Activated CD4-positive, alpha-beta T cell treated with anti-CD3 and anti-CD28 coated beads, Interleukin-2, amount 10 ng/mL, durations not matched to agents 24 days and 14 days (primary cell): ENCODE measurements around the gene KCNE1. TPM values are rescaled to one million over a fixed set of nuclear protein-coding genes. Genes with fewer than 3 reads are reported as not detected.
"Not testable (repeated sequence)": the region's sequence is repeated elsewhere in the genome, so short reads cannot be mapped to it uniquely, and the experiment has no call there.

Experiments used
- DNase-seq: peaks from one replicate; pipeline ENCODE4 v3.0.0; 2022
- H3K27ac Mint-ChIP-seq: one replicate; pipeline ENCODE4 v1.8.0; 2022; ENCODE audit warnings: mild to moderate bottlenecking, mixed read lengths
- H3K27me3 Mint-ChIP-seq: one replicate; pipeline ENCODE4 v1.8.0; 2022; ENCODE audit warnings: mixed read lengths
- H3K36me3 Mint-ChIP-seq: one replicate; pipeline ENCODE4 v1.8.0; 2022; ENCODE audit warnings: low read depth, mild to moderate bottlenecking, mixed read lengths
- H3K4me1 Mint-ChIP-seq: one replicate; pipeline ENCODE4 v1.8.0; 2021; ENCODE audit warnings: mixed read lengths
- H3K4me3 Mint-ChIP-seq: one replicate; pipeline ENCODE4 v1.8.0; 2022; ENCODE audit warnings: mild to moderate bottlenecking, moderate library complexity, mixed read lengths
- H3K9me3 Mint-ChIP-seq: one replicate; pipeline ENCODE4 v1.8.0; 2021; ENCODE audit warnings: mixed read lengths
- intact Hi-C: fragments of 100-400 bp; cut with micrococcal nuclease; formaldehyde crosslinking; loops from one replicate; pipeline ENCODE4 v1.15.1; 2023
- total RNA-seq: library from RNA; stranded (reverse); gene quantifications from 2 replicates; pipeline ENCODE4 v1.2.3, GENCODE V29; 2022

Gene KCNE1
- total RNA-seq, 1 donor from 2014 or later, result not detected

GRCh38 chr21:34514576-34515115, 2.6 kb upstream of the KCNE1 start:
- Mint-ChIP-seq H3K27ac (no peak overlapping the region), H3K36me3 (peaks cover 4% of the 10 kb centered on the region), H3K4me3 (no peak overlapping the region), H3K9me3 (no peaks in the 10 kb centered on the region), H3K27me3 (no peaks in the 10 kb centered on the region), H3K4me1 (peaks cover 17% of the 10 kb centered on the region)
- DNase-seq, result no peak
- intact Hi-C loops, result no loop called here

GRCh38 chr21:34513129-34513675, 1.2 kb upstream of the KCNE1 start:
- Mint-ChIP-seq H3K27ac (no peak overlapping the region), H3K36me3 (peaks cover 4% of the 10 kb centered on the region), H3K4me3 (no peak overlapping the region), H3K27me3 (no peaks in the 10 kb centered on the region), H3K4me1 (peaks cover 17% of the 10 kb centered on the region), H3K9me3 (no peaks in the 10 kb centered on the region)
- no peak for DNase-seq
- intact Hi-C loops, result no loop called here

- no peak for DNase-seq
- no peaks in the 10 kb centered on the region for H3K9me3 Mint-ChIP-seq
- no peaks in the 10 kb centered on the region for H3K27me3 Mint-ChIP-seq
- H3K4me3 Mint-ChIP-seq, result no peak overlapping the region
- intact Hi-C loops, result no loop called here
- H3K36me3 Mint-ChIP-seq, result no peaks in the 10 kb centered on the region
- no peak overlapping the region for H3K27ac Mint-ChIP-seq
- no peaks in the 10 kb centered on the region for H3K4me1 Mint-ChIP-seq
Observed at GRCh38 chr21:34511181-34511580, 829 bp downstream of the KCNE1 start.

GRCh38 chr21:34510148-34511142, 1.6 kb downstream of the KCNE1 start:
- Mint-ChIP-seq H3K9me3 (no peaks in the 10 kb centered on the region), H3K4me3 (no peak overlapping the region), H3K36me3 (no peaks in the 10 kb centered on the region), H3K27ac (no peak overlapping the region), H3K4me1 (no peaks in the 10 kb centered on the region), H3K27me3 (no peaks in the 10 kb centered on the region)
- peak; percentile 72 for DNase-seq
- intact Hi-C loops, result loop anchor here (1.0 kb wide), 1 partner anchor 120 kb away; no protein-coding TSS in a partner anchor

- no peak overlapping the region for H3K4me3 Mint-ChIP-seq
- DNase-seq, result no peak
Observed at GRCh38 chr21:34509151-34509550, 2.9 kb downstream of the KCNE1 start.

GRCh38 chr21:34504595-34504994, 7.4 kb downstream of the KCNE1 start:
- no peak for DNase-seq
- no peaks in the 10 kb centered on the region for H3K9me3 Mint-ChIP-seq
- H3K4me3 Mint-ChIP-seq, result no peak overlapping the region
- H3K27me3 Mint-ChIP-seq, result peaks cover 6% of the 10 kb centered on the region
- peaks cover 2% of the 10 kb centered on the region for H3K4me1 Mint-ChIP-seq
- H3K36me3 Mint-ChIP-seq, result no peaks in the 10 kb centered on the region
- intact Hi-C loops, result no loop called here
- H3K27ac Mint-ChIP-seq, result no peak overlapping the region

More at GRCh38 chr21:34509151-34509550, 2.9 kb downstream of the KCNE1 start:
- Mint-ChIP-seq H3K27ac (no peak overlapping the region), H3K4me1 (peaks cover 2% of the 10 kb centered on the region), H3K27me3 (no peaks in the 10 kb centered on the region), H3K36me3 (no peaks in the 10 kb centered on the region), H3K9me3 (no peaks in the 10 kb centered on the region)
- intact Hi-C loops, result no loop called here

GRCh38 chr21:34502480-34503106, 9.4 kb downstream of the KCNE1 start:
- H3K9me3 Mint-ChIP-seq, result peaks cover 7% of the 10 kb centered on the region
- no peaks in the 10 kb centered on the region for H3K36me3 Mint-ChIP-seq
- no peak overlapping the region for H3K4me3 Mint-ChIP-seq
- H3K27ac Mint-ChIP-seq, result no peak overlapping the region
- peaks cover 2% of the 10 kb centered on the region for H3K4me1 Mint-ChIP-seq
- intact Hi-C loops, result no loop called here
- no peak for DNase-seq
- peaks cover 8% of the 10 kb centered on the region for H3K27me3 Mint-ChIP-seq

GRCh38 chr21:34501716-34502115, 10.3 kb downstream of the KCNE1 start:
- Mint-ChIP-seq H3K27ac (no peak overlapping the region), H3K4me1 (peaks cover 2% of the 10 kb centered on the region), H3K9me3 (peaks cover 7% of the 10 kb centered on the region)

GRCh38 chr21:34500191-34500590, 11.8 kb downstream of the KCNE1 start:
- DNase-seq, result no peak
- intact Hi-C loops, result no loop called here

More at GRCh38 chr21:34501716-34502115, 10.3 kb downstream of the KCNE1 start:
- Mint-ChIP-seq H3K36me3 (no peaks in the 10 kb centered on the region), H3K4me3 (no peak overlapping the region), H3K27me3 (peaks cover 8% of the 10 kb centered on the region)
- intact Hi-C loops, result no loop called here
- DNase-seq, result no peak

GRCh38 chr21:34499116-34499515, 12.9 kb downstream of the KCNE1 start:
- no peak overlapping the region for H3K4me3 Mint-ChIP-seq
- no peak overlapping the region for H3K27ac Mint-ChIP-seq
- DNase-seq, result no peak
- H3K9me3 Mint-ChIP-seq, result peaks cover 11% of the 10 kb centered on the region
- no peaks in the 10 kb centered on the region for H3K36me3 Mint-ChIP-seq
- intact Hi-C loops, result no loop called here
- H3K27me3 Mint-ChIP-seq, result peaks cover 8% of the 10 kb centered on the region
- H3K4me1 Mint-ChIP-seq, result no peaks in the 10 kb centered on the region

More at GRCh38 chr21:34500191-34500590, 11.8 kb downstream of the KCNE1 start:
- Mint-ChIP-seq H3K4me3 (no peak overlapping the region), H3K4me1 (peaks cover 2% of the 10 kb centered on the region), H3K27me3 (peaks cover 8% of the 10 kb centered on the region), H3K36me3 (no peaks in the 10 kb centered on the region), H3K27ac (no peak overlapping the region), H3K9me3 (peaks cover 11% of the 10 kb centered on the region)

- Mint-ChIP-seq H3K9me3 (peaks cover 11% of the 10 kb centered on the region), H3K4me3 (no peak overlapping the region), H3K36me3 (no peaks in the 10 kb centered on the region), H3K27me3 (peaks cover 8% of the 10 kb centered on the region), H3K4me1 (no peaks in the 10 kb centered on the region), H3K27ac (no peak overlapping the region)
- intact Hi-C loops, result no loop called here
- no peak for DNase-seq
Observed at GRCh38 chr21:34498623-34499022, 13.4 kb downstream of the KCNE1 start.

GRCh38 chr21:34483854-34484253, 28.2 kb downstream of the KCNE1 start:
- H3K27me3 Mint-ChIP-seq, H3K27ac Mint-ChIP-seq, H3K4me3 Mint-ChIP-seq, H3K4me1 Mint-ChIP-seq, H3K9me3 Mint-ChIP-seq, DNase-seq, intact Hi-C loops, H3K36me3 Mint-ChIP-seq: not testable (repeated sequence)

- DNase-seq, H3K4me3 Mint-ChIP-seq, H3K27ac Mint-ChIP-seq, intact Hi-C loops, H3K9me3 Mint-ChIP-seq, H3K27me3 Mint-ChIP-seq, H3K36me3 Mint-ChIP-seq, H3K4me1 Mint-ChIP-seq: not testable (repeated sequence)
Observed at GRCh38 chr21:34483435-34483834, 28.6 kb downstream of the KCNE1 start.

GRCh38 chr21:34467333-34467732, 44.7 kb downstream of the KCNE1 start:
- H3K9me3 Mint-ChIP-seq, H3K36me3 Mint-ChIP-seq, H3K4me1 Mint-ChIP-seq, H3K27ac Mint-ChIP-seq, H3K4me3 Mint-ChIP-seq, intact Hi-C loops, DNase-seq, H3K27me3 Mint-ChIP-seq: not testable (repeated sequence)
